Measurements from ENCODE around the gene GPHB5.

DNA sequence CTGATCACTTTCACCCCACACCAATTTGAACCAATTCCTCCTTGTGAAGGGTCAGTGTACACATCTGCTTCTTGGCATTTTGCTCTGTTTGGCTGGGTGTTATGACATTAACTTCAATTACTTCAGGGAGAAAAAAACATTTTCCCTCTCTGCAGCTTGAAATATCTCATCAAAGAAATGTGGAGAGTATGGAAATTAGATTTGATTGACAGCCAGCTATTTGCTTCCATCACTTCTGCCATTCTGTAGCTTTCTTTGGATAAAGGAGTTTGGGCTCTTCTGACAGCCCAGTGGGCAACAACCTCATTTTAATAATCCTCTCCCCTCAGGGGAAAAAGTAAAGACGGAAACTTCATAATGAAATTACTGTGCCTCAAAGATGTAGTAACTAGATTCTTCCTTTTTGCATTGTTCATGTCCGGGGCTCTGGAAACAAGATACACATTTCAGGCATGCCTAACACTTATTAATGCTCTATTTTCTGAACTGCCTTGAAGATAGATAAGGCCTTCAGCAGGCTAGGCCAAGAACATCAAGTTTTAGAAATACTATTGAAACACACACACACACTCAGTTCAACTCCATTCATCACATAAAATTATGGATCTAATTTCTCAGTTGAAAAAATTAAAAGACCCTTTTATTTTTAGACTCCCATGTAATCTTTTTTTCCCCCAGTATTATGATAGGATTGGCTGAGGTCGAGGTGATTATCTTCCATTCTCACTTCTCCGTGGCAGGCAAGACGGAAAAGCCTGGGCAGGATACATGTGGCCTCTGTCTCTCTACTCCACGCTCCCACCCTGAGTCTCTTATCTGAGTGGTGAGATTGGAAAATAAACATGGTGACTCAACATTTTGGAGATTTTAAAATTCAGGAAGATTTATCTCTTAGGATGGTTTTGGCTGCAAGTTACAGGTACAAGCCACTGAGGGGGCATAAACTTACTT, 10.3 kb upstream of the GPHB5 start:
- TF ChIP-seq ZFP30 (CRISPR knock-in tag; IDR thresholded peaks at IDR 0.05) (no peak), OSR1 (CRISPR knock-in tag; IDR thresholded peaks at IDR 0.05) (no peak), ARNTL (CRISPR knock-in tag; IDR thresholded peaks at IDR 0.05; ENCODE audit: borderline replicate concordance, low read depth) (no peak), BACH2 (CRISPR knock-in tag; IDR thresholded peaks at IDR 0.05; ENCODE audit: borderline replicate concordance) (no peak), CSDC2 (CRISPR knock-in tag; IDR thresholded peaks at IDR 0.05) (no peak), ZC3H10 (CRISPR knock-in tag; IDR thresholded peaks at IDR 0.05) (no peak), ZNF8 (CRISPR knock-in tag; IDR thresholded peaks at IDR 0.05) (no peak), ZNF70 (CRISPR knock-in tag; IDR thresholded peaks at IDR 0.05) (no peak), RARB (CRISPR knock-in tag; IDR thresholded peaks at IDR 0.05) (no peak), PPARA (CRISPR knock-in tag; IDR thresholded peaks at IDR 0.05; ENCODE audit: borderline replicate concordance) (no peak), SNAI2 (CRISPR knock-in tag; IDR thresholded peaks at IDR 0.05) (no peak)
- TF ChIP-seq, protein P1, sequence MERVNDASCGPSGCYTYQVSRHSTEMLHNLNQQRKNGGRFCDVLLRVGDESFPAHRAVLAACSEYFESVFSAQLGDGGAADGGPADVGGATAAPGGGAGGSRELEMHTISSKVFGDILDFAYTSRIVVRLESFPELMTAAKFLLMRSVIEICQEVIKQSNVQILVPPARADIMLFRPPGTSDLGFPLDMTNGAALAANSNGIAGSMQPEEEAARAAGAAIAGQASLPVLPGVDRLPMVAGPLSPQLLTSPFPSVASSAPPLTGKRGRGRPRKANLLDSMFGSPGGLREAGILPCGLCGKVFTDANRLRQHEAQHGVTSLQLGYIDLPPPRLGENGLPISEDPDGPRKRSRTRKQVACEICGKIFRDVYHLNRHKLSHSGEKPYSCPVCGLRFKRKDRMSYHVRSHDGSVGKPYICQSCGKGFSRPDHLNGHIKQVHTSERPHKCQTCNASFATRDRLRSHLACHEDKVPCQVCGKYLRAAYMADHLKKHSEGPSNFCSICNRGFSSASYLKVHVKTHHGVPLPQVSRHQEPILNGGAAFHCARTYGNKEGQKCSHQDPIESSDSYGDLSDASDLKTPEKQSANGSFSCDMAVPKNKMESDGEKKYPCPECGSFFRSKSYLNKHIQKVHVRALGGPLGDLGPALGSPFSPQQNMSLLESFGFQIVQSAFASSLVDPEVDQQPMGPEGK (CRISPR knock-in tag; IDR thresholded peaks at IDR 0.05; ENCODE audit: borderline replicate concordance) = no peak
- TF ChIP-seq, protein P2, sequence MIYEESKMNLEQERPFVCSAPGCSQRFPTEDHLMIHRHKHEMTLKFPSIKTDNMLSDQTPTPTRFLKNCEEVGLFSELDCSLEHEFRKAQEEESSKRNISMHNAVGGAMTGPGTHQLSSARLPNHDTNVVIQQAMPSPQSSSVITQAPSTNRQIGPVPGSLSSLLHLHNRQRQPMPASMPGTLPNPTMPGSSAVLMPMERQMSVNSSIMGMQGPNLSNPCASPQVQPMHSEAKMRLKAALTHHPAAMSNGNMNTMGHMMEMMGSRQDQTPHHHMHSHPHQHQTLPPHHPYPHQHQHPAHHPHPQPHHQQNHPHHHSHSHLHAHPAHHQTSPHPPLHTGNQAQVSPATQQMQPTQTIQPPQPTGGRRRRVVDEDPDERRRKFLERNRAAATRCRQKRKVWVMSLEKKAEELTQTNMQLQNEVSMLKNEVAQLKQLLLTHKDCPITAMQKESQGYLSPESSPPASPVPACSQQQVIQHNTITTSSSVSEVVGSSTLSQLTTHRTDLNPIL (CRISPR knock-in tag; IDR thresholded peaks at IDR 0.05; ENCODE audit: low read depth) = no peak

Measured in SK-N-SH treated with all-trans-retinoic acid at 6 μM for 48 hours (cell line).